ENCODE data around the gene RAC2.

GRCh38 chr22:37197451-37198257 lies 46.4 kb downstream of the RAC2 start:
- no peak for TF ChIP-seq CTCF (IDR thresholded peaks at IDR 0.05)
- TF ChIP-seq POLR2A (IDR thresholded peaks at IDR 0.05), result no peak
